Hindlimb muscle (tissue), 1 donor: ENCODE results near the gene ZNF804B. TPM values are rescaled to one million over a fixed set of nuclear protein-coding genes. Genes with fewer than 3 reads are reported as not detected.

Source experiments
- DNase-seq: peaks from one replicate; pipeline ENCODE4 v3.0.0-alpha.2; 2013
- polyA plus RNA-seq: library from polyadenylated mRNA; unstranded; fragments of 120-200 nt; gene quantifications from one replicate; pipeline ENCODE4 v1.2.1, GENCODE V29; 2013; ENCODE audit not compliant: insufficient read length

The ZNF804B gene
- polyA plus RNA-seq, 1 donor = not detected

GRCh38 chr7:89312551-89312950, 553.1 kb downstream of the ZNF804B start:
- no peak for DNase-seq

- no peak for DNase-seq
Observed at GRCh38 chr7:89316584-89317251, 557.2 kb downstream of the ZNF804B start.

- DNase-seq = no peak
Observed at GRCh38 chr7:89332026-89332425, 572.5 kb downstream of the ZNF804B start.

- DNase-seq = no peak
Observed at GRCh38 chr7:89334797-89335196, 575.3 kb downstream of the ZNF804B start.

GRCh38 chr7:89335490-89335889, 576.0 kb downstream of the ZNF804B start:
- DNase-seq = no peak

GRCh38 chr7:89336121-89336520, 576.6 kb downstream of the ZNF804B start:
- DNase-seq = no peak

- DNase-seq = no peak
Observed at GRCh38 chr7:89339748-89340147, 580.2 kb downstream of the ZNF804B start.

GRCh38 chr7:89357121-89357520, 597.6 kb downstream of the ZNF804B start:
- DNase-seq = no peak

GRCh38 chr7:89377219-89377618, 617.7 kb downstream of the ZNF804B start:
- DNase-seq = no peak

- no peak for DNase-seq
Observed at GRCh38 chr7:89385411-89385810, 625.9 kb downstream of the ZNF804B start.

Other genes with a start within 250 kb of the ZNF804B start
- not detected for gene TEX47, start 36.0 kb downstream of the ZNF804B start, polyA plus RNA-seq